ENCODE measurements around the gene RALGAPA2. TPM values are rescaled to one million over a fixed set of nuclear protein-coding genes. Genes with fewer than 3 reads are reported as not detected.

RALGAPA2 gene
- total RNA-seq, 4 donors from 2014 or later = 25.9 to 48.9 (median 38.6) TPM

DNA sequence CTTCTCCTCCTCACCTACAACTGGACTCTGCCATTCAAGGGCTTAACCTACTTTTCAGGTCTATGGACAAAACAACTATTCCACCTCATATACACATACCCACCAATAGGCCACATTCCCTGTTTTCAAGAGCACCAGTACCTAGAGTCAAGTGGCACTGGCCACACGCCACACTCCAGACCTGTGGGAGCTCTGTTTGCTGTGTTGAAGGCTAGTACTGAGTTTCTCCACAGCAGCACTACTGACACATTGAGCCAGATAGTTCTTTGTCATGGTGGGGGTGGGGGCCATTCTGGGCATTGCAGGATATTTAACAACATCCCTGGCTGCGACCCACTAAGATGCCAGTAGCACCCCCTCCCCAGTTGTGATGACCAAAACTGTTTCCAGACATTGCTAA is 84.1 kb downstream of the RALGAPA2 start:
- no peaks in the 10 kb centered on the region for H3K36me3 ChIP-seq
- H3K4me1 ChIP-seq = no peaks in the 10 kb centered on the region
- H3K27ac ChIP-seq = no peak overlapping the region
- DNase-seq = no peak
- H3K27me3 ChIP-seq = no peaks in the 10 kb centered on the region
- no peaks in the 10 kb centered on the region for H3K9me3 ChIP-seq
- H3K4me3 ChIP-seq = no peak overlapping the region
- TF ChIP-seq, protein P1, sequence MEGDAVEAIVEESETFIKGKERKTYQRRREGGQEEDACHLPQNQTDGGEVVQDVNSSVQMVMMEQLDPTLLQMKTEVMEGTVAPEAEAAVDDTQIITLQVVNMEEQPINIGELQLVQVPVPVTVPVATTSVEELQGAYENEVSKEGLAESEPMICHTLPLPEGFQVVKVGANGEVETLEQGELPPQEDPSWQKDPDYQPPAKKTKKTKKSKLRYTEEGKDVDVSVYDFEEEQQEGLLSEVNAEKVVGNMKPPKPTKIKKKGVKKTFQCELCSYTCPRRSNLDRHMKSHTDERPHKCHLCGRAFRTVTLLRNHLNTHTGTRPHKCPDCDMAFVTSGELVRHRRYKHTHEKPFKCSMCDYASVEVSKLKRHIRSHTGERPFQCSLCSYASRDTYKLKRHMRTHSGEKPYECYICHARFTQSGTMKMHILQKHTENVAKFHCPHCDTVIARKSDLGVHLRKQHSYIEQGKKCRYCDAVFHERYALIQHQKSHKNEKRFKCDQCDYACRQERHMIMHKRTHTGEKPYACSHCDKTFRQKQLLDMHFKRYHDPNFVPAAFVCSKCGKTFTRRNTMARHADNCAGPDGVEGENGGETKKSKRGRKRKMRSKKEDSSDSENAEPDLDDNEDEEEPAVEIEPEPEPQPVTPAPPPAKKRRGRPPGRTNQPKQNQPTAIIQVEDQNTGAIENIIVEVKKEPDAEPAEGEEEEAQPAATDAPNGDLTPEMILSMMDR (IDR thresholded peaks at IDR 0.05) = no peak
- no peak for TF ChIP-seq POLR2A (IDR thresholded peaks at IDR 0.05)
- intact Hi-C loops (cut with DNase I; ENCODE audit: low total_unique reads) = no loop called here

DNA sequence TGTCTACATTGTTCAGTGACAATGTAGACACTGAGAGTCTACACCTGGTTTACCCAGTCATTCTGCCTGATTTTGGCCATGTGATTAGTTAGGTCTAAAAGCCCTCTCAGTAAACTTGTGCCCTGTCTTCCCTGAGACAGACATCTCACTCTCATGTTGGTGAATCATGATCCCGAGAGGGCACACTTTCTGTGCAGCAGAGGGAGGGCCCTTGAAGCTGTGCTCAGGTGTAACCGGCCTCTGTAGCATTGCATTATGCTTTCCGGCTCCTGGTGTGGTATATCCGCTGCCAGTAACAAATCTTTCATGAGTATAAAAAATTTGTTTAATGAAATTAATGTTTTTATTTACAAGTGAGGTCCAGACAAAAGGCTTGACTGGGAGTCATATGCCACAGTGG is 85.0 kb downstream of the RALGAPA2 start:
- intact Hi-C loops (cut with DNase I; ENCODE audit: low total_unique reads) = no loop called here

DNA sequence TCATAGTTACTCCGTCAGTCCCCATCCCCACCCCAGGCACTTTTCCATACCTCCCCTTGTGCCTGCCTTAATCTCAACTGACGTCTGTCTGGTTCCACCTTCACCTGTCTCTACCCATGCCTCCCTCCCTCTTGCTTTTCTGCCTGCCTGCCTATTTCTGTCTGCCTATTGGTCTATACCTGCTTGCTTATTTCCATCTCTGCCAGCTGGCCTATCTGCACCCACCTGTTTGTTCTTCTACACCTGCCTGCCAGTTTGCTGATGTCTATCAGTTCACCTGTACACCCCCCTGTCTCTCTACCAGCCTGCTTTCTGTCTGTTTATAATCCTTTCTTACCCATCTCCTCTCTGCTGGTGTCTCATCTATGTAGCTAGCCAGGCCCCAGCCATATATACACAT is 87.5 kb downstream of the RALGAPA2 start:
- Histone ChIP-seq H3K36me3 (no peaks in the 10 kb centered on the region), H3K4me3 (no peak overlapping the region), H3K27ac (no peak overlapping the region), H3K27me3 (no peaks in the 10 kb centered on the region), H3K9me3 (no peaks in the 10 kb centered on the region), H3K4me1 (no peaks in the 10 kb centered on the region)
- intact Hi-C loops (cut with DNase I; ENCODE audit: low total_unique reads) = no loop called here
- no peak for DNase-seq
- TF ChIP-seq POLR2A (IDR thresholded peaks at IDR 0.05) = no peak
- TF ChIP-seq, protein P1 (IDR thresholded peaks at IDR 0.05) = no peak

More for the DNA sequence above, 85.0 kb downstream of the RALGAPA2 start:
- Histone ChIP-seq H3K9me3 (no peaks in the 10 kb centered on the region), H3K27ac (no peak overlapping the region), H3K27me3 (no peaks in the 10 kb centered on the region), H3K4me3 (no peak overlapping the region), H3K36me3 (no peaks in the 10 kb centered on the region), H3K4me1 (no peaks in the 10 kb centered on the region)
- TF ChIP-seq, protein P1 (IDR thresholded peaks at IDR 0.05) = no peak
- no peak for TF ChIP-seq POLR2A (IDR thresholded peaks at IDR 0.05)
- DNase-seq = no peak

DNA sequence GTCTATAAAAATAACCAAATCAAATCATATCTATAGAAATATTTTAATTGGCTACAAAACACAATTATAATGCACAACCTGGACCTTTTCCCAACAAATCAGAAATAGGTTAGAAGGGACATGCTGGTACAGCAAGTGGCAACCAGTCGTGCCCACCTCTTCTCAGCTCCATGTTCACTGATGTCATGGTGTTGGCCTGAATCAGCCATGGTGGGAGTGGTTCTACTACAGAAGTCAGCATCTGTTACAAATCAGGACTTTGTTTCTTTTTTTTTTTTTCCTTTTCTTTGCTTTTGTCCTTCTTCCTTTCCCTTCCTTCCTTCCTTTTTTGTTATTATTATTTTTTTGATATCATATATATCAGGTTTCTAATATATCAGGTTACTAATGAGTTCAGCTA is 91.2 kb downstream of the RALGAPA2 start:
- no peak for DNase-seq
- no peaks in the 10 kb centered on the region for H3K4me1 ChIP-seq
- H3K27me3 ChIP-seq = no peaks in the 10 kb centered on the region
- no peak overlapping the region for H3K27ac ChIP-seq
- no peak overlapping the region for H3K4me3 ChIP-seq
- TF ChIP-seq, protein P1 (IDR thresholded peaks at IDR 0.05) = no peak
- no peak for TF ChIP-seq POLR2A (IDR thresholded peaks at IDR 0.05)
- intact Hi-C loops (cut with DNase I; ENCODE audit: low total_unique reads) = no loop called here
- no peaks in the 10 kb centered on the region for H3K36me3 ChIP-seq
- H3K9me3 ChIP-seq = no peaks in the 10 kb centered on the region

DNA sequence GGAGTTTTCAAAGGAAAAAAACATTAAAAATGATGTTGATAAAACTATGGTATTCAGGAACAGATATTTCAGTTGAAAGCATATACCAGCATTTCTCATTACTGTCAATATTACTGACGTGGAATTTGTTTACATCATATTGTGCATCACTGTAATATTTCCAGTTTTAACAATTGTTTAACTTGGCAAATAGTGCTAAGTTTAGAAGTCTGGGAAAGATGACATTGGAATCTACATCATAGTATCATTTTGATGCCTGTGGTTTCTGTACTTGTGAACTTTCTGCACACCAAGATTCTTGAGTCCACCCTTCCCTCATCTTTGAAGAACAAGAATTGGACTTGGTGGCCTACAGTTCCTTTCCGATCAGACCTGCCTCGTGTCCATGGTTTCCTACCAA is 98.1 kb downstream of the RALGAPA2 start:
- TF ChIP-seq, protein P1 (IDR thresholded peaks at IDR 0.05) = no peak
- no peak for TF ChIP-seq POLR2A (IDR thresholded peaks at IDR 0.05)
- no peaks in the 10 kb centered on the region for H3K36me3 ChIP-seq
- no peak overlapping the region for H3K27ac ChIP-seq
- no peak overlapping the region for H3K4me3 ChIP-seq
- intact Hi-C loops (cut with DNase I; ENCODE audit: low total_unique reads) = no loop called here
- DNase-seq = no peak
- no peaks in the 10 kb centered on the region for H3K27me3 ChIP-seq
- no peaks in the 10 kb centered on the region for H3K4me1 ChIP-seq
- H3K9me3 ChIP-seq = no peaks in the 10 kb centered on the region
